ENCODE results near the gene MS4A2. TPM values are rescaled to one million over a fixed set of nuclear protein-coding genes. Genes with fewer than 3 reads are reported as not detected.

The MS4A2 gene
- total RNA-seq, 1 donor from 2014 or later: 1.1 TPM

Other genes with a start within 250 kb of the MS4A2 start
- gene CBLIF, start 243.2 kb upstream of the MS4A2 start, total RNA-seq: not detected
- gene TCN1, start 222.2 kb upstream of the MS4A2 start, total RNA-seq: not detected
- not detected for gene OOSP3, start 209.9 kb upstream of the MS4A2 start, total RNA-seq
- not detected for gene OOSP1, start 150.2 kb upstream of the MS4A2 start, total RNA-seq
- gene OOSP4A, start 124.6 kb upstream of the MS4A2 start, total RNA-seq: not detected
- not detected for gene OOSP4B, start 71.5 kb upstream of the MS4A2 start, total RNA-seq
- gene OOSP2, start 48.3 kb upstream of the MS4A2 start, total RNA-seq: not detected
- gene MS4A3, start 32.0 kb upstream of the MS4A2 start, total RNA-seq: not detected
- 196 TPM for gene MS4A6A, start 94.4 kb downstream of the MS4A2 start, total RNA-seq
- gene MS4A4E, start 154.5 kb downstream of the MS4A2 start, total RNA-seq: 3.2 TPM
- 115 TPM for gene MS4A4A, start 192.0 kb downstream of the MS4A2 start, total RNA-seq
- 3.6 TPM for gene MS4A6E, start 238.6 kb downstream of the MS4A2 start, total RNA-seq

Measured in mesenteric fat pad (tissue), 1 donor.